Measurements from ENCODE around the gene PFN3.

DNA sequence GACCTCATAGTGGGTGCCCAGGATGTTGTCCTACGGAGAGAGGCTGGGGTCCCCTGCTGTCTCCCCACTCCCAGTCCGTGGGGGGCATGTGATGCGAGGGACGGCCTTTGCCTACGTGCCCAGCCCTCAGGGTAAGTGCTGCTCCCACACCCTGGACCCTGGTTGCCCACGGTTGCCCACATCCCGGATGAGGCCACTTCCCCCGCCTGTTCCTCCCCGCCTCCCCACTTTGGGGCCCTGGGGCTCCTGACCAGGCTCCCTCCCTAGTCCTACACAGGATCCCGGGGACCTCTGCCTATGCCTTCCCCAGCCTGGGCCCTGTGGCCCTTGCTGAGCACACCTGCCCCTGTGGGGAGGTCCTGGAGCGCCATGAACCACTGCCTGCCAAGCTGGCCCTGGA is 14.7 kb downstream of the PFN3 start:
- TF ChIP-seq POLR2A (IDR thresholded peaks at IDR 0.05) = no peak
- TF ChIP-seq, protein P1, sequence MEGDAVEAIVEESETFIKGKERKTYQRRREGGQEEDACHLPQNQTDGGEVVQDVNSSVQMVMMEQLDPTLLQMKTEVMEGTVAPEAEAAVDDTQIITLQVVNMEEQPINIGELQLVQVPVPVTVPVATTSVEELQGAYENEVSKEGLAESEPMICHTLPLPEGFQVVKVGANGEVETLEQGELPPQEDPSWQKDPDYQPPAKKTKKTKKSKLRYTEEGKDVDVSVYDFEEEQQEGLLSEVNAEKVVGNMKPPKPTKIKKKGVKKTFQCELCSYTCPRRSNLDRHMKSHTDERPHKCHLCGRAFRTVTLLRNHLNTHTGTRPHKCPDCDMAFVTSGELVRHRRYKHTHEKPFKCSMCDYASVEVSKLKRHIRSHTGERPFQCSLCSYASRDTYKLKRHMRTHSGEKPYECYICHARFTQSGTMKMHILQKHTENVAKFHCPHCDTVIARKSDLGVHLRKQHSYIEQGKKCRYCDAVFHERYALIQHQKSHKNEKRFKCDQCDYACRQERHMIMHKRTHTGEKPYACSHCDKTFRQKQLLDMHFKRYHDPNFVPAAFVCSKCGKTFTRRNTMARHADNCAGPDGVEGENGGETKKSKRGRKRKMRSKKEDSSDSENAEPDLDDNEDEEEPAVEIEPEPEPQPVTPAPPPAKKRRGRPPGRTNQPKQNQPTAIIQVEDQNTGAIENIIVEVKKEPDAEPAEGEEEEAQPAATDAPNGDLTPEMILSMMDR (IDR thresholded peaks at IDR 0.05) = no peak
- TF ChIP-seq EP300 (IDR thresholded peaks at IDR 0.05) = no peak

Data from gastroesophageal sphincter (tissue), 3 donors.